Hematopoietic multipotent progenitor cell (in vitro differentiated cells): ENCODE results near the gene SLC39A11. TPM values are rescaled to one million over a fixed set of nuclear protein-coding genes. Genes with fewer than 3 reads are reported as not detected.
"Not testable (repeated sequence)": the region's sequence is repeated elsewhere in the genome, so short reads cannot be mapped to it uniquely, and the experiment has no call there.

ENCODE experiments used
- DNase-seq, 3 donors: peaks; one replicate each; pipeline ENCODE4 v3.0.0-alpha.2; 2011 to 2015; ENCODE audit warnings: low read depth in 2 of 3, low spot score in 2 of 3
- total RNA-seq: library from RNA; depleted of rRNA; stranded (reverse); fragments of >200 nt; gene quantifications from one replicate; pipeline ENCODE4 v1.2.3, GENCODE V29; 2012

Gene SLC39A11, protein sequence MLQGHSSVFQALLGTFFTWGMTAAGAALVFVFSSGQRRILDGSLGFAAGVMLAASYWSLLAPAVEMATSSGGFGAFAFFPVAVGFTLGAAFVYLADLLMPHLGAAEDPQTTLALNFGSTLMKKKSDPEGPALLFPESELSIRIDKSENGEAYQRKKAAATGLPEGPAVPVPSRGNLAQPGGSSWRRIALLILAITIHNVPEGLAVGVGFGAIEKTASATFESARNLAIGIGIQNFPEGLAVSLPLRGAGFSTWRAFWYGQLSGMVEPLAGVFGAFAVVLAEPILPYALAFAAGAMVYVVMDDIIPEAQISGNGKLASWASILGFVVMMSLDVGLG
- total RNA-seq = 26.4 TPM

DNA sequence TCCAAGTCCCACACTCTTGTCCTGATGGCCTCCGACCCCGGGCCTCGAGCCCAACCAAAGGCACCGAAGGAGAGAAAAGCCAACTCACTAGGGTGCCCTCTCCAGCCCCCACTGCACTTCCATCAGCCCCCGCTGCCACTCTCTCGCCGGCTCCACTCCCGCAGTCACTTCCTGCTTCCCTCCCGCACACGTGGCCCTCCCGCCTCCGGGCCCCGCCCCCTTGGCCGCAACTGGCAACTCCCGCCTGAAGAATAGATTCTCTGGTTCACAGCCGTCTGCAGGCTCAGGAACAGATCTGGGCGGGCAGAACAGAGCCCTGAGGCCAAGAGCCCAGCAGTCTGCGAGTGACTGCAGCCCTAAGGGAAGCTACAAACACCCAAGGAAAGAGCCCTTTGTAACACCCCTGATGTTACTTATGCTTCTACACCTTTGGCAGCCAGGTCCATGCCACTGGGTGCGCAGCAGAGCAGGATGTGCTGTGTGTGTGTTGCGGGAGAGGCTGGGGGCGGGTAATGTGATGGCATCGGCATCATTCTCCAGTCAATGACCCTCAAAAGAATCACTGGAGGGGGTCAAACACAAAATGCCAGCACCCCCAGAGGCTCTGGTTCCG lies at the start of gene SLC39A11:
Gene SLC39A11 (minus strand): TSS at position 166 of the 613 bp plus-strand sequence. CDS start 3,924 bp downstream, outside the sequence.
- peak; percentile 64 to 95 (median 90) for DNase-seq

DNA sequence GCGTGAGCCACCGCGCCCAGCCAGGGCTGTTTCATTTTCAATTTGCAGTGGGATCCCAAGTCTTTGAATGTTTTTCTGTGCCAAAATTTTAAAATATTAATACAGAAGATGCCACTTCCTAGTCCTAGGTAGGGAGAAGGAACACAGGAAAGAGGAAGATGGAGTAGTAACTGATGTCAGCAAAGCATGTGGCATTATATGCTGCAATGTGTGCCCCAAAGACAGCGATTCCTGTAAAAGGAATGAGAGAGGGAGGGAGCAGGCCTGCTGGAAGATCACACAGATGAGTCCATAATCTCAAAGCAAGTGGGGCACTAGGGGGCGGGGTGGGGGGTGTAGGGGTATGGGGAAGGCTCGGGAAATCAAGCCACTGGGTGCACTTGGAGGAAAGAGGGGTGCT lies 48.9 kb upstream of the SLC39A11 start:
- no peak for DNase-seq

DNA sequence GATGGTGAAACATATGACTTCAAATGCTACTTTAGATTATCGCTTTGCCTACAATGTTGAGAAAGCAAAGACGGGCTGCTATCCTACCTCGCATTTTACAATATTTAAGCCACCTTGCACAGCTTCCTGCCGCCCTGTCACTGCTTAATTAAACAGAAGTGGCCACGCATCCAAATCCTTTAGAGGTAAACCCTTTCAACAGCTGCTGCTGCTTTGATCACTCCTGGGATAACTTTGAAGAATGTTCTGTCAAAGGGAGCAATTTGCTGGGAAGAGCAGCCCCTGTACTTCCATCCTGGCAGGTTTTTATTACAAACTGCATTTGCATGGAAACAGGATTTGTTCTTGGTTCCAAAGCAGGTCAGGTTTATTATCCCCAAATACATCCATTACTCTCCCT lies 48.1 kb upstream of the SLC39A11 start:
- no peak for DNase-seq

DNA sequence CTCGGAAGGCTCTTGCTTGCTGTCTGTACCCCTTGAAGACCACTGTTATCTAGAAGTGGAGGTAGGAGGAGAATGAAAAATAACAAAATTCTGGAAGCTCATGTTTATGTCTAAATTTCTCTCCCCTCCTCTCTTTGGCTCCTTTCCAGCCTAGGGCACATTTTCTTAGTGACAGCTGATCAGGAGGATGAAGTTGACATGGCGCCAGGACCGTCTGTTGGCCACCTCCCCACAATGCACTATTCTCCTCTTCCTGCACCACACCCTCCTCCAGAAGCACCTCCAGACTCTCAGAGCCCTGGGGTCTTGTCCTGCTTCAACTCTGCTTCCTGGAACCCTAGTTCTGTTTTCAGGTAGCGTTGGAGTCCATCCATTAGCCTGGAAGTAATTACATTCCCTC lies 46.8 kb upstream of the SLC39A11 start:
- DNase-seq = no peak

DNA sequence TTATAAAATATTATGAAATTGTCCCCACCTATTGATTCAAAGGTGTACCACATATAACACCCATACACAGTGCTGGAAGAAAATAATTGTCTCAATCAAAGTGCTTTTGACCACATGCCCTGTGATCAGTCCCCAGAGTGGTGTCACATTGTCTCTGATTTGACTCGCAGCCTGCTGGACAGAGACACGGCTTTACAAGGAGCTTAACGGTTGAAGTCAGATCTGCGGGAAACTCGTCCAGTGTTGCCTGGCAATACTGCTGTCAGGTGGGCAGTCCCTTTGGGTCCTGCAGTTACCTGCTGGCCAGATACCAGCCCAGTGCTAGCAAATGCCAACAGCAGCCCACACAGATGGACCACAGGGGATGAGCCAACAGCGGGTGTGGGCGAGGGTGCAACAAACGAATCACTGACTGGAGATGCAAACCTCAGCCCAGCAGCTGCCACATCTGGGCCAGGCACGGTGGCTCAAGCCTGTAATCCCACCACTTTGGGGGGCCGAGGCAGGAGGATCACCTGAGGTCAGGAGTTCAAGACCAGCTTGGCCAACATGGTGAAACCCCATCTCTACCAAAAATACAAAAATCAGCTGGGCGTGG lies 46.2 kb upstream of the SLC39A11 start:
- DNase-seq = no peak

DNA sequence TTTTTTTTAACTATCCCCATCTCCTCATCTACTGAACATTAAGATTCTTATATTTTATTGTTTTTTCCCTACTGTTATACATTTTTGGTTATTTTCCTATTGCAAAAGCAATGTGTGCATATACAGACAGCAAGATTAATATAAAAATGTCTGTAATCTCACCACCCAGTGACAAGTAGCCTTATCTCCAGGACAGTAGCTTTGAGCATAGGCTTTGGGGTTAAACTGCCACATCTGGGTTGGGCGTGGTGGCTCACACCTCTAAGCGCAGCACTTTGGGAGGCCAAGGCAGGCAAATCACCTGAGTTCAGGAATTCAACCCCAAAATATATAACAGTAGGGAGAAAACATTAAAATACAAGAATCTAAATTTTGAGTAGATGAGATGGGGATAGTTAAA lies 44.9 kb upstream of the SLC39A11 start:
- no peak for DNase-seq

DNA sequence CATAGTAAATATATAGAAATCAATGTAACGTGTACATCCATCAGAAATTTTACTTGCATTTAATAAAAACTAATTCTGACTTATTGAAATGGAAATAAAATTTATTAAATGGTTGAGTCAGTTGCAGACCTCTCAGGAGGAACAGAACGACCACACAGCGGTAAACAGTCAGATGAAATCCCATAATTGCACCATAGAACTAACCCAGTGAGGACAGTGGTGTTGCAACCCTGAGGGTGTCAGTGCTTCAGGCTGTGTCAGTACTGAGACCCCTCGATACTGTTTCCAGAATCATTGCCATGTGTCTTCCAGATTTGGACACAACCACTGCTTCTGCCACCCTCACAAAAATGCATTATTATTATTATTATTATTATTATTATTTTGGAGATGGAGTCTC lies 43.3 kb upstream of the SLC39A11 start:
- no peak for DNase-seq

DNA sequence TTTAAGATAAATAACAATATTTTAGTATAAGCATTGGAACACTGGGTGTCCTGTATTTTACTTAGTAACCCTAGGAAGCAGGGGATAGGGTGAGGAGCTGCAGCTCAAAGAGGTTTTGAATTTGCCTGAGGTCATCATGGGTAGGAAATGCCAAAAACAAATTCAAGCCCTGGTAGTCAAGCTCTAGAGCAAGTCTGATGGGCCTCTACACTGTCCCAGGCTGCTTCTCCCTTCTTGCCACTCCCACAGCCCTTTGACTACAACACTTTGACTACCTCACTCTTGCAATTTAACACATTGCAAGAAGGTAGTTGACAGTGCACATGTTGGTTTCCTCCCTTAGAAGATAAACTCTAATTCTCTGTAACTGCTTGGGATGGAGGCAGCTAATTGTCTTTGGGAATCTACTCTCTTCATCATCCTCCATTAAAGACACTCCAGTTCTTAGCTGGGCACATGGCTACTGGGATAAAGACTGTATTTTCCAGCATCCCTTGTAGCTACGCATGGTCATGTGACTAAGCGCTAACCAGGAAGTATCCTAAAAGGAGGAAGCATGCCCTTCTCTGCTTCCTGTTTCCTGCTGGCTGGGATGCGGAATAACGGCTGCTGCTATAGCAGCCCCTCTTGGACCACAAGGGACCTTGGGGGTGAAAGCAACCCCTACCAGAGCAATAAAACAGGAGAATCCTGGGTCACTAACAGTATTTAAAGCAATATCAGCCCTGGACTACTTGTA lies 41.6 kb upstream of the SLC39A11 start:
- no peak for DNase-seq

DNA sequence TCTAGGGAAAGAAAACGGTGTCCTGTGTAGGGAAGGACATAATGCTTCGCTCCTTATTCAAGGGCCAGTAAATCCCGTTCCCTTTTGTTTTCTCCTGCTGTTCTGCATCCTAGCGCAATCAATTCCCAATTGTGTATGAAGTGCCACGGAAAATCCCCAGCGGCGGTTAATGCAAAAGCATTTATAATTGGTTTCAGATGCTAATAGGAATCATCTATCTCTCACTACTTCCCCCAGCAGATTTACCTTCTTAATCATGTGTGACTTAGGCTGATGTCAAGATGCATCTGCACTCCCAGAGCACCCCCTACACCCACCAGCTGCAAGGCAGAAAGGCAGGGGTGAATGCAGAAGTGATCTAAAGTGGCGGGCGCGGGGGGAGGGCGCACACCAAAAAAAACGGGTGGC lies 39.6 kb upstream of the SLC39A11 start:
- no peak for DNase-seq

DNA sequence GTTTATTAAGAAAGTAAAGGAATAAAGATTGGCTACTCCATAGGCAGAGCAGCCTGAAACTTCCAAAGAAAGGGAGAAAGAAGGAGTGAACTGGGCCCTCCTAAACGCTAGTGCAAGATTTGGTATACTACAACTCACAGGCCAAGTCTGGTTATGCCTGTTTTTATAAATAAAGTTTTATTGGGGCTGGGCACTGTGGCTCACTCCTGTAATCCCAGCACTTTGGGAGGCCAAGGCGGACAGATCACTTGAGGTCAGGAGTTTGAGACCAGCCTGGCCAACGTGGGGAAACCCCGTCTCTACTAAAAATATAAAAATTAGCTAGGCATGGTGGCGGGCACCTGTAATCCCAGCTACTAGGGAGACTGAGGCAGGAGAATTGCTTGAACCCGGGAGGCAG lies 39.0 kb upstream of the SLC39A11 start:
- DNase-seq = not testable (repeated sequence)

DNA sequence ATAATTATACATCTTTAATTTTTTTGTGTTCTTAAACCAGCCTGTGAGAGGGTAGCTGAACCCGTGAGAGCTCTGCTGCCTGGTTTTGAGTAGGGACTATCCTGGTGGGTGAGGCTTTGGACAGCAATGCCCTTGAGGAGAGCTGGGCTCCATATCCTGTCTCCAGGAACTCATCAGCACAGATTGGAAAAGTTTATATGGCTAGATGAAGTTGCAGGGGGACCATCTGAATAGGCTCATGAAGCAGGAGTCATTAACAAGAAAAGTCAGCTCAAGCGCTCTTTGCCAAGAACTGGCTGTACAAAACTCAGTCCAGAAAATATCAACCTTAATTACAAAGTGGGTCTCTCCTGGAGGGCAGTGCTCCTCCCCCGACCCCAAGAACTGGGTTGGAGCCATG lies 38.5 kb upstream of the SLC39A11 start:
- no peak for DNase-seq

DNA sequence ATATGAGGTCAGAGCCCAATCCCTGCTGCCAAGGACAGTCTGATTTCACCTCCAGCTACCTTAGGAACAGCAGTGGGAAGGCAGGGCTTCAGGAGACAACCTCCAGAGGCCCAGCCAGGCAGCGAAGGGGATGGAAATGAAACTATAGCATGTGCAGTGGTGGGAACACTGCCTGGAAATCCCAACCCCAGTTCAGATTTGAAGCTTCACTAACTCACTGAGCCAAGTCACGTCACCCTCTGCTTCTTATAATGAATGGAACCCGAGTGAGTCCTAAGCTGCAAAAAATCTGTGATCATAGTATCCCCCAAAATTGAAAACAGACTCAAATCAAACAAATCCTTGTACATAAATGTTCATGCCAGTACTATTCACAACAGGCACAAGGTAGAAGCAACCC lies 36.0 kb upstream of the SLC39A11 start:
- DNase-seq = no peak

DNA sequence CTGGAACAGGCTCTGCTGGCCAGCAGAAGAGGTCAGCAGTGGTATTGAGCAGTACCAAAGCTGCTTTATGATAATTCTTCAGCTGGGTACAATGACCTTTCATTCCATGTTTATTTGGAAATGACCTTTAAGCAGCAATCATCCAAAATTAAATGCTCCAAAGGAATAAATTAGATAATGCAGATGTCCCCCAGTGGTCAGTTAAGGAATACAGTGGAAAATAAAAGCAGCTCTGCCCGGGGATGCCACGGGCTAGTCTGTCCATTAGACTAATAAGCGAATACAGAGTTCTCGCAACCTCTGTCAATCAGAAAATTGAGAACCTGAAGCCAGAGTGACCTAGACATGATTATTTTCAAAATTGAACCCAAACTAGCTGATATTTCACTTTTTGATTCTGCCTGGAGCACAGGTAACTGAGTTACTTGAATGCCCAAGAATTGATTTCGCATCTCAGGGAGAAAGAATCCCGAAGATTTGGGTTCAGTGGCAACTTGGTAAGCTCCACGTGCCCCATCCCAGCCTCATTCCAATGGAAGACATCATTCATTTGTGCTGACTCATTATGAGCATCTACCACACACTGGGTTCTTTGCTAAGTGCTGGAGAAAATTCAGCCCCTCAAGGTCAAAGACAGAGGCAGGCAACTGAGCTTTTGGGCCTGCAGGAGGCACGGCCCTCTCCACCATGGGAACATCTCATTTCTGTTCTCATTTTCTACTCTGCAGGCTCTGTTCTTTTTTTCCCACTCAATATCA lies 34.4 kb upstream of the SLC39A11 start:
- DNase-seq = no peak

DNA sequence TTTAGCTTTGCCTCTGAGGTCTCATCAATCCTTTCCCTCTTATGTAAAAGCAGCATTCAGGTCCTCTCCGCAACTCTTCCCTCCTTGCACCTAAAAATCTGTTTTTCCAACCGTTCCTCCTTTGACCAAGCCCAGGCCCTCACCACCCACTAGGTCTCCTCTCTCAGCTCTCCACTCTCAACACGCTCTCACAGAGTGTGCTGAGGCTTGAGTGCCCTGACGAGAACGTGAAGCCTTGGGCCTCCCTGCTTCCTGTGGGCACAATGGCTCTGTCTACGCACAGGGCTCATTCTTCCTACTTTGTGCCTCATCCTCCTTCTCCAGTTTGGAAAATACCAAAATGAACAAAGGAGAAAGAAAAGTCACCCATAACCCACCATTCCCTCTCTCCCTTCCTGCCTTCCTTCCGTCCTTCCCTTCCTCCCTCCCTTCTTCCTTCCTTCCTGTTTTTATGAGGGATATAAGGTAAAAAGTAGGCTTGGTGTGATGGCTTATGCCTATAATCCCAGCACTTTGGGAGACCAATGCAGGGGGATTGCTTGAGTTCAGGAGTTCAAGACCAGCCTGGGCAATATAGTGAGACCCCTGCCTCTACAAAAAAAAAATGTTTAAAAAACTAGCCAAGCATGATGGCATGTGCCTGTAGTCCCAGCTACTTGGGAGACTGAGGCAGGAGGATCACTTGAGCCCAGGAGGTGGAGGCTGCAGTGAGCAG lies 31.3 kb upstream of the SLC39A11 start:
- DNase-seq = no peak

DNA sequence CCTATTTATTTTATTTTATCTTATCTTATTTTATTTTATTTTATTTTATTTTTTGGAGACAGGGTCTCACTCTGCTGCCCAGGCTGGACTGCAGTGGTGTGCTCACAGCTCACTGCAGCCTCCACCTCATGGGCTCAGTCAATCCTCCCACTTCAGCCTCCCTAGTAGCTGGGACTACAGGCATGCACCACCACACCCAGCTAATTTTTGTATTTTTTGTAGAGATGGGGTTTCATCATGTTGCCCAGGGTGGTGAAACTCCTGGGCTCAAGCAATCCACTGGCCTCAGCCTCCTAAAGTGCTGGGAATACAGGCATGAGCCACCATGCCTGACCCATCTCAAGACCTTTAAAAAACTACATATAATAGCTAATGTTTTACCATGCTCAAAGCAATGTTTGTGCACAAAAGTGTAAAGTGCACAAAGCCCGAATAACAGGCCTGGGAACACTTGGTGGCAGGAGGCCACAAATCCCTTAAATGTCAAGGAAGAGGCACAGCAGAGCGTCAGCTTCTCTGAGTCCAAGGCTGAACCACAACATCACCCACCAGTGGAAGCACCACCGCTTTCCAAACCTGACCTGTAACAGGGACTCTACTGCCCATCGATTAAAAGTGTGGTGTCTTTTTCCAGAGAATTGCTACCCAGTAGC lies 30.6 kb upstream of the SLC39A11 start:
- DNase-seq = no peak

DNA sequence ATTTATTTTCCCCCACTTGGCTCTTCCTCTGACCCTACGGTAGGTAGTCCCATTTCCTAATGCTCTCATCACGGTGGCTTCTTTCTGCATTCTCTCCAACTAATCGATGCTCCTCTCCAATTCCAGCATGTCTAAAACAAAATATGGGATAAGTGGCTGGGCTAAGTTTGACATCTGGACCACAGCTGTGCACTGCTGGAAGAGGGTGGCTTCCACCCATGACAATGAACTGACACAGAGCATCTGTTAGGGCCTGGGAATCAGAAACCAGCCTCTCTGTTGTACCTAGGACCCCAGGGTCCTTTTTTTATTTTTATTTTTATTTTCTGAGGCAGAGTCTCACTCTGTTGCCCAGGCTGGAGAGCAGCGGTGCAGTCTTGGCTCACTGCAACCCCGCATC lies 29.0 kb upstream of the SLC39A11 start:
- no peak for DNase-seq

DNA sequence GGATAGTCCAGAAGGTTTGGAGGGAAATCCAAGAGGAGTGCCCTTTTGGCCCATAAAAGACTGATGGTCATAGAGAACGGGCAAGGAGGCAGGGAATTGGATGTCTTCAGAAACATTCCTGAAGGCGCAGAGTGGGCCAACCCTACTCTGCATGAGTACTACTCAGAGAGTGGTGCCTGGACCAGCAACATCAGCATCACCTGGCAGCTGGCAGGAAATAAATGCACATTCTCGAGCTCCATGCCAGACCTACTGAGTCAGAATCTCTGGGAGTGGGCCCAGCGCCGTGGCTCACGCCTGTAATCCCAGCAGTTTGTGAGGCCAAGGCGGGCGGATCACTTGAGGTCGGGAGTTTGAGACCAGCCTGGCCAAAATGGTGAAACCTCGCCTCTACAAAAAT lies 27.1 kb upstream of the SLC39A11 start:
- DNase-seq = no peak

DNA sequence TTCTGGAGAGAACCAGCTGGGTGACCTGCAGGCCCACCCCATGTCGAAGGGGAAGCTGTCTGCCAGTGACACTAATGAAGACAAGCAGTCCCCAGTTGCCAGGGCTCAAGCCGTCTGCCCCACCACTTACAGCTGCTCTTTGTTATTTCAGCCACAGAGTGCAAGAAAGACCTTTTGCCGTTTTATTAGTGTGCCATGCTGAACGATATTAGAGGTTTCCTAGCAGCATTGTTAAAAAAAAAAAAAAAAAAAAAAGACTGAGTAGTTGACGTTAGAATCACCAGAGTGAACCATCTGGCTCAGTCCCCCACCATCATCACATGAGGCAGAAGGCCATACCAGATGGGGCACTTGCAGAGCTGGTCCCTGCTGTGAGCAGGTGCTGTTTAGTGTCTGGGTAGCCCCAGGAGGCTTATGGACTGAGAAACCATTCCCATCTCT lies 26.5 kb upstream of the SLC39A11 start:
- DNase-seq = no peak

DNA sequence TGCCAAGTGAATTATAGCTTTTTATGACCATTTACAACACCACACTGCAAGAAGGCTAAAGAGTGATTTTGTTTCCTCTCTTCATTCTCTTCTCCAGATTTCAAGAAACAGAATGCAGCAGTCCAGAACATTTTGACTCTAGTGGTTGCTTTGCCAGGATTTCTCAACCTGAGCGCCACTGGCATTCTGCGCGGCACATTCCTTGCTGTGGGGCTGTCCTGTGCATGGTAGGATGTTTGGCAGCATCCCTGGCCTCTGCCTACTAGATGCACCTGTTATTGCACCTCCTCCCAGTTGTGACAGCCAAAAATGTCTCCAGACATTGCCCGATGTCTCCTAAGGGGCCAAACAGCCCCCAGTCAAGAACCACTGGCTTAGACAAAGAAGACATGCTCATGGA lies 25.7 kb upstream of the SLC39A11 start:
- no peak for DNase-seq

DNA sequence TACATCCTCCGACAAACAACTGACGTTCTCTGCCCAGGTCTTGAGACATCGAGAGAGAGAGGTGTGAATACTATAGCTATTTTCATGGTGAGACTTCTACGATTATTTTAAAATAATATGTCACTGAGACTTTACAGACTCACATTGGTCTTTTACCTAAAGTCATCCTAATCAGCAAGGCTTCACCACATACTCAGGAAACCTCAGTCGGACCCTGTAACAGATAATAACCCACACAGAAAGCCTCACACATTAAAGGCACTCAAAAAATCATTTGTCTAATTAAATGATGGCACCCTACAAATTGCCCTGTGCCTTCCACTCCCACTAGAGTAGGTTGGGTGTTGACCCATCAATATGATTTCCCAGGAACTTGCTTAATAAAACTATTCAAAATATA lies 19.8 kb upstream of the SLC39A11 start:
- no peak for DNase-seq
